DND-41 (cell line): ENCODE data around the gene BCKDK.

ENCODE experiments used
- ATAC-seq: fragments of 200-7000 bp; cut with Tn5 transposase; 3 replicates; pipeline ENCODE4 v1.9.1; 2021; ENCODE audit warnings: low read depth; ENCODE audit not compliant: insufficient read depth
- DNase-seq: peaks from one replicate; pipeline ENCODE4 v3.0.0-alpha.2; 2020
- H2AFZ ChIP-seq: 2 replicates; pipeline ENCODE4 v1.6.0; 2012; ENCODE audit warnings: low read depth, low read length
- H3K27ac ChIP-seq: 2 replicates; pipeline ENCODE4 v1.5.1; 2012; ENCODE audit warnings: low read length, inconsistent platforms
- H3K27me3 ChIP-seq: fragments of 200-600 bp; sonication (generic); 2 replicates; pipeline ENCODE4 v1.6.0; 2012; ENCODE audit warnings: low read length, mild to moderate bottlenecking, inconsistent platforms; ENCODE audit not compliant: insufficient read depth, poor library complexity
- H3K36me3 ChIP-seq: 2 replicates; pipeline ENCODE4 v1.5.1; 2012; ENCODE audit warnings: low read length, inconsistent platforms; ENCODE audit not compliant: insufficient read depth
- H3K4me1 ChIP-seq: 2 replicates; pipeline ENCODE4 v1.5.1; 2012; ENCODE audit warnings: mild to moderate bottlenecking, low read length; ENCODE audit not compliant: insufficient read depth
- H3K4me2 ChIP-seq: 2 replicates; pipeline ENCODE4 v1.6.0; 2012; ENCODE audit warnings: mild to moderate bottlenecking, moderate library complexity, low read length, inconsistent platforms; ENCODE audit not compliant: insufficient read depth
- H3K4me3 ChIP-seq, 2 experiments: fragments of 200-600 bp in 1 of 2; shearing (Covaris generic) in 1 of 2; 2 replicates each; pipeline ENCODE4 v1.5.1; 2012 to 2016; ENCODE audit warnings: inconsistent platforms in 2 of 2, low read length in 2 of 2, mild to moderate bottlenecking in 2 of 2, low read depth in 1 of 2, moderate library complexity in 1 of 2
- H3K79me2 ChIP-seq: 2 replicates; pipeline ENCODE4 v1.6.0; 2012; ENCODE audit warnings: low read length, inconsistent platforms; ENCODE audit not compliant: insufficient read depth
- H3K9ac ChIP-seq: 2 replicates; pipeline ENCODE4 v1.6.0; 2012; ENCODE audit warnings: low read depth, mild to moderate bottlenecking, inconsistent platforms, low read length, moderate library complexity
- H3K9me3 ChIP-seq: 2 replicates; pipeline ENCODE4 v1.5.1; 2012; ENCODE audit warnings: low read length, moderate library complexity, mild to moderate bottlenecking, inconsistent platforms; ENCODE audit not compliant: insufficient read depth, severe bottlenecking
- H4K20me1 ChIP-seq: 2 replicates; pipeline ENCODE4 v1.6.0; 2012; ENCODE audit warnings: low read length; ENCODE audit not compliant: insufficient read depth
- EZH2 ChIP-seq: IDR thresholded peaks from 3 replicates; pipeline ENCODE4 v1.6.1; 2012; ENCODE audit warnings: borderline replicate concordance, low read depth, mild to moderate bottlenecking, moderate library complexity, low read length, inconsistent platforms; ENCODE audit not compliant: severe bottlenecking
- TF ChIP-seq, protein P1 (sequence below): IDR thresholded peaks from 2 replicates; pipeline ENCODE4 v1.5.1; 2012; ENCODE audit warnings: borderline replicate concordance, low read length, moderate library complexity, mild to moderate bottlenecking; ENCODE audit not compliant: poor library complexity, severe bottlenecking; ENCODE audit errors: extremely low read depth

Gene BCKDK

DNA sequence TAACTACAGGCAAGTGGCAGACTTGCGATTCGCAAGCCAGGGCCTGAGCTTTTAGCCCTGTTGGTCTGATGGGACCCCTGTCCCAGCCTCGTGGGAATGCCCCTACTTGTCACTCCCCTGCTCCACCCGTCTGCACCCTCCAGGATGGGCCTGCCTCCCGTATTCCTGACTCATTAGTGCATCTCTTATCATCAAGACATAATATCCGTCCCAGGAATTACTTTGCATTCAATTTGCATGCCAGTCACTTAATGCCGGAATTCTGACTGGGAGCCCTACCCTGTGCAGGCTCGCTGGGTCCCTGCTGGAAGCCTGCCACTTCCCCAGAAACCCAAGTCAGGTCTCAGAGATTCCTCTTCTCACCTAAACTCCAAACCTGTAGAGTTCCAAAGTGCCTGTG is 22.8 kb upstream of the BCKDK start:
- Histone ChIP-seq H3K36me3 (peaks cover 87% of the 10 kb centered on the region), H3K79me2 (peaks cover 20% of the 10 kb centered on the region), H2AFZ (no peak overlapping the region), H3K9me3 (no peaks in the 10 kb centered on the region), H3K4me2 (no peak overlapping the region), H3K4me1 (peaks cover 11% of the 10 kb centered on the region), H3K27me3 (no peaks in the 10 kb centered on the region), H3K27ac (no peak overlapping the region), H4K20me1 (peaks cover 49% of the 10 kb centered on the region), H3K9ac (no peak overlapping the region), H3K4me3 (no peak overlapping the region)
- DNase-seq (no peak), ATAC-seq (no peak)
- TF ChIP-seq, protein P1, sequence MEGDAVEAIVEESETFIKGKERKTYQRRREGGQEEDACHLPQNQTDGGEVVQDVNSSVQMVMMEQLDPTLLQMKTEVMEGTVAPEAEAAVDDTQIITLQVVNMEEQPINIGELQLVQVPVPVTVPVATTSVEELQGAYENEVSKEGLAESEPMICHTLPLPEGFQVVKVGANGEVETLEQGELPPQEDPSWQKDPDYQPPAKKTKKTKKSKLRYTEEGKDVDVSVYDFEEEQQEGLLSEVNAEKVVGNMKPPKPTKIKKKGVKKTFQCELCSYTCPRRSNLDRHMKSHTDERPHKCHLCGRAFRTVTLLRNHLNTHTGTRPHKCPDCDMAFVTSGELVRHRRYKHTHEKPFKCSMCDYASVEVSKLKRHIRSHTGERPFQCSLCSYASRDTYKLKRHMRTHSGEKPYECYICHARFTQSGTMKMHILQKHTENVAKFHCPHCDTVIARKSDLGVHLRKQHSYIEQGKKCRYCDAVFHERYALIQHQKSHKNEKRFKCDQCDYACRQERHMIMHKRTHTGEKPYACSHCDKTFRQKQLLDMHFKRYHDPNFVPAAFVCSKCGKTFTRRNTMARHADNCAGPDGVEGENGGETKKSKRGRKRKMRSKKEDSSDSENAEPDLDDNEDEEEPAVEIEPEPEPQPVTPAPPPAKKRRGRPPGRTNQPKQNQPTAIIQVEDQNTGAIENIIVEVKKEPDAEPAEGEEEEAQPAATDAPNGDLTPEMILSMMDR, result no peak
- TF ChIP-seq EZH2, result no peak

DNA sequence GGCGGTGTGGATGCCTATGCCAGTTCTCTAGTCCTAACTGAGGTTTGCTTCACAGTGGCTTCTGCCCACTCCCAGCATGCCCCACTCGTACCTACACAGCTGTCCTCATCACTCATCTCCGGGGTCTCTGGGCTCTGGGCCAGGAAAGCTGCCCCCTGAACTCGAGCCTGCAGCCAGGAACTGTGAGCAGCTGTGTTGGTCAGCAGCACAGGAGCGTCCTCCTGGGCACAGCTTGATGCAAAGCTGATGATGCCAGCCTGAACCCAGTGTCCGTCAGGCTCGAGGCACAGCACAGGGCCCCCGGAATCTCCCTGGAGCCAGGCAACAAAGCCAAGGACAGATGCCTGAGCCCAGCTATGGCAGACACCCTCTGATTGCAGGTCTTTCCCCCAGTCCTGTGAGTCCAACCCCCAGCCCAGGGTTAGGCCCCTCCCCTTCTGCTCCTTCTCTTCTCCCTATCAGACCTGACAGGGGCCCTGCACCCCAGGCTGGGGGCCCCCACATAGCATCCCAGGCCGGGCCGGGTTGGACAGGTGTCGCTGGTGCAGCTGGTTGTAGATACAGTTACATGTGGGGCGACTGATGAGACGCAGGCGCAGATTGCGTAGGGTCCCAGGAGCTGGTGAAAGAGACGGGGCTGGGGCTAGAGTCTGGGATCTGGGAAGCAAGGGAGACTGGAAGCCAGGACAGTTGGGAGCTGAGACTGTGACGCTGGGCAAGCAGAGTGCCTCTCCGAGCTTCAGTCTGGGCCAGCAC is 22.1 kb upstream of the BCKDK start:
- no peak overlapping the region for H3K9ac ChIP-seq
- ATAC-seq (no peak), DNase-seq (no peak)
- no peak overlapping the region for H3K27ac ChIP-seq
- H3K4me2 ChIP-seq, result no peak overlapping the region
- H3K4me3 ChIP-seq, result no peak overlapping the region
- H3K79me2 ChIP-seq, result peaks cover 20% of the 10 kb centered on the region
- no peaks in the 10 kb centered on the region for H3K27me3 ChIP-seq
- H4K20me1 ChIP-seq, result peaks cover 42% of the 10 kb centered on the region
- no peak overlapping the region for H2AFZ ChIP-seq
- H3K36me3 ChIP-seq, result peaks cover 87% of the 10 kb centered on the region
- TF ChIP-seq, protein P1, result no peak
- no peak for TF ChIP-seq EZH2
- no peaks in the 10 kb centered on the region for H3K9me3 ChIP-seq
- H3K4me1 ChIP-seq, result peaks cover 8% of the 10 kb centered on the region

DNA sequence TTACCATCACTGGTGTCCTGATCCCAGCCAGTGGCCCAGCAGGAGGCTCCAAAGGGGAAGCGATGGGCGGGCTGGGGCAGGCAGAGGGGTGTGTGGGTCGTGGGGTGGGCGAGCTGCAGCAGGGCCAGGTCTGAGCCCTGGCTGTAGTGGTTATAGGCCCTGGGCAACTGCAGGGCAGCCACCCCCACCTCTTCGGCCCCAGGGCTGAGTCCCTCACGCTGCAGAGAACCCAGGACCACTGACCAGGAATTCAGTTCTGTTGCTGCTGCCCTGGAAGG is 21.6 kb upstream of the BCKDK start:
- Histone ChIP-seq H4K20me1 (peaks cover 37% of the 10 kb centered on the region), H3K27me3 (no peaks in the 10 kb centered on the region), H3K4me2 (no peak overlapping the region), H3K27ac (no peak overlapping the region), H3K4me1 (peaks cover 2% of the 10 kb centered on the region), H3K36me3 (peaks cover 87% of the 10 kb centered on the region), H3K9ac (no peak overlapping the region), H2AFZ (no peak overlapping the region), H3K4me3 (no peak overlapping the region), H3K9me3 (no peaks in the 10 kb centered on the region), H3K79me2 (peaks cover 21% of the 10 kb centered on the region)
- no peak for TF ChIP-seq EZH2
- TF ChIP-seq, protein P1, result no peak
- ATAC-seq (no peak), DNase-seq (no peak)

DNA sequence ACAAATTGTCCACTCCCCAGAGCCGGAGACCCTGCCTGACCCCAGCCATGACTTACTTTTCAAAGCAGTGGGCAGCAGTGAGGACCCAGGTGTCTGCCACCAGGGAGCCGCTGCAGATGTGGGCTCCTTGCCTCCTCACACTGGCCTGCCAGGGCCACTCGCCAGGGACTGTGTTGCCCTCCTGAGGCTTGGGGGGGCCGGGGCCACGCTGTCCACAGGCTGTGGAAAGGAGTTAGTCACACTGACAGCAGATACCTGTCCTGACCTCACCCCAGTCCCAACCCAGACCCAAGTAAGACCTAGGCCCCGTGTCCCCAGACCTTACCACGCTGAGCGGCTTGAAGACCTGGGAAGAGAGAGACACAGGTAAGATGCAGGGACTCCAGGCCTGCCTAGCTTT is 20.7 kb upstream of the BCKDK start:
- Histone ChIP-seq H3K4me3 (no peak overlapping the region), H3K9me3 (no peaks in the 10 kb centered on the region), H3K27me3 (no peaks in the 10 kb centered on the region), H3K79me2 (peaks cover 19% of the 10 kb centered on the region), H2AFZ (no peak overlapping the region), H3K9ac (no peak overlapping the region), H4K20me1 (peaks cover 28% of the 10 kb centered on the region), H3K27ac (no peak overlapping the region), H3K4me2 (no peak overlapping the region), H3K4me1 (0 out of 2 replicates have a peak, but pooled peaks cover 2% of the 10 kb centered on the region), H3K36me3 (peaks cover 82% of the 10 kb centered on the region)
- ATAC-seq, result no peak
- DNase-seq, result no peak
- TF ChIP-seq, protein P1, result no peak
- TF ChIP-seq EZH2, result no peak
